HG03135 (cell line): ENCODE data around the gene NUCKS1.

ENCODE experiments used
- ATAC-seq: cut with Tn5 transposase; IDR thresholded peaks from one replicate; pipeline ENCODE4 v1.9.1; 2021; ENCODE audit warnings: mild to moderate bottlenecking, moderate library complexity; ENCODE audit not compliant: unreplicated experiment

The NUCKS1 gene

GRCh38 chr1:205670611-205671430, 79.2 kb downstream of the NUCKS1 start:
- ATAC-seq = no peak

DNA sequence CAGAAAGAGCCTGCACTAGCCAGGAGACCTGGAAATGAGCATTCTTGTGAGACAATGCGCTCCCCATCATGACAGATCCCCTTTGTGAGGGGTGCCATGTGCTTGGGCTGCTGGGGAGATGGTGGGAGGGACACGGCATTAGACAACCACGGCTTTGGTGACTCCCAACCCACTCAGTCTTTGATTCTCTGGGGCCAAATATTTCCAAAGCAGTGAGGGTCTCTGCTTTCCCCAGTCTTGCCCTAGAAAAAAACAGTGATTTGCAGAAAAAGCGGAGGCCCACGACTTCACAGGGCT, 79.9 kb downstream of the NUCKS1 start:
- ATAC-seq = no peak

DNA sequence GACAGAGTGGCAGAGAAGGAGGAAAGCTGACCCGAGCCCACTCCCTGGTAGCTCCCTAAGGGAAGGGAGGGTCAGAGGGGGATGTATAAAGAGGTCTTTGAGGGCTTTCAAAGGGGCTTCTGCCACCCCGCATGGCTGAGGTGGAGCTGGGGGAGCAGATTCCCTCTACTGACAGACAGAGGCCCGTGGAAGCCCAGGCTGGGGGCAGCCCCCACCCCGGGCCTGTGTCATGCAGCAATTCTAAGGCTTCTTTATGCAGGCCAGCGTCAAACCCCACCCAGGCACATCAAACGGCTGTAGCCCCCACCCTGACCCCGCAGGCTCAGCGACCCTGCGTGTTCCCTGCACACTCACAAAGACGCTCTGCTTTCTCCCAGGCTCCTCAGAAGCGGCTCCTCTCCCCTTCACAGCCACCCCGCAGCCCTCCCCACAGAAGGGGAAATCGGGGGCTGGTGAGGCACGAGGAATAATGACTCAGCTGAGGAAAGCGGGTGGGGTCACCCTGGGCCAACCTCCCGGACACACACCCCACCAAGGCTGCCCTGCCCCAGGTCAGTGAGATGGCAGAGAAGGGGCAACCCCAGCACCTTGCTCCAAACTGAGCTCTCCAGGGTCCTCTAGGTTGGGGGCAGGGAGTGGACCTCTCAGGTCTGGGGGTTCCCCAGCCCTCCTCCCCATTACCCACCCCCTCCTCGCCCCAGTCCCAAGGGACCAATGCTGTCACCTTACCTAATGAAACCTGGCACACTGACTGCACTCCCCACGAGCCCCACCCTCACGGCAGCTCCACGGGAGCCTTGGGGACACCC, 80.4 kb downstream of the NUCKS1 start:
- ATAC-seq = no peak

DNA sequence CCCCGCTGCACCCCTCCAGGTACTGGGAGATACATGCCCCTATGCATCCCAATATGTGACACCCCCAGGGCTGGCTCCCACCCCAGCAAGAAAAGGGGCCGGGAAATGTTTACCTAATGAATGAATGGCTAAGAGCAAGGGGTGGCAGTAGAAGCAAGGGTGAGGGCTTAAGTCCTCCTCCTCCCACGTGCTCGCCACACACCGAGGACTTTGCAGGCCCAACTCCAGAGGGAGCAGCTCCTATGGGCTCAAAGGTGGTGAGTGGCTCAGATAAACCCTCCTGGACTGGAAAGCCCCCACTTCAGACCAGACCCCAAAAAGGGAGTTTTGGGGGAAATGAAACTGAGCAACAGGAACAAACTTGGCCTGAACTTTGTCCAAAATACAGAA, 81.0 kb downstream of the NUCKS1 start:
- no peak for ATAC-seq

DNA sequence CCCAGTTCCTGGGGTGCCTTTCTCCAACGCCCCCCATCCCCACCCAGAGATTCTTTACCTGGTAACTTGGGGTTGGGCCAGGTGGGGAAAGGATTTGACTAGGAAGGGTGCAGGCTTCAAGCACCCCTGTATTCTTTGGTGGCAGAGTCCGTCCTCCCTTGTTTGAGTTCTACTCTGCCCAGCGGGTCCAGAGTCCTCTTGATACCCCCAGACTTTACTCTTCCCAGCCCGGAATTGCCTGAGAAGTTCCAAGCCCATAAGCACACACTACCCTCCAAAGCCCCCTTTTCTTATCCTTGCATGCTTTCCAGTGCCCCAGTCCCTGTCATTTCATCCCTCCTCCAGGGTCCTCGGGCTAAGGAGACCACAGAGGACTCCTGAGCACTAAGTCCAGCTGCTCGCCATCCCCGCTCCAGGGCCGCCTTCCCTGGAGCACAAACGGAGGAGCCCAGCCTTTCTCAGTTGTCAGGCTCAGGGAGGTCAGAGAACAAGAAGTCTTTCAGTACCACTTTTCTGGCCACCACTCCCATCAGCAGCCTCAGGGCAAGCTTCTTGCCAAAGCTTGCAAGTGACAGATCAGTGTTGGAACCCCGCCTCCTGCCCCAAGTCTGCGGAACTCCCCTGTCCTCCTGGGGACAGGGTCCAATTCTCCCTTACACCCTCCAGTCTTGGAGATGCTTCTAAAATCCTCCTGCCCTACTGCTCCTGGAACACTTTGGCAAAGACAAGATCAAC, 81.9 kb downstream of the NUCKS1 start:
- ATAC-seq = no peak

GRCh38 chr1:205666372-205667166, 83.4 kb downstream of the NUCKS1 start:
- no peak for ATAC-seq

DNA sequence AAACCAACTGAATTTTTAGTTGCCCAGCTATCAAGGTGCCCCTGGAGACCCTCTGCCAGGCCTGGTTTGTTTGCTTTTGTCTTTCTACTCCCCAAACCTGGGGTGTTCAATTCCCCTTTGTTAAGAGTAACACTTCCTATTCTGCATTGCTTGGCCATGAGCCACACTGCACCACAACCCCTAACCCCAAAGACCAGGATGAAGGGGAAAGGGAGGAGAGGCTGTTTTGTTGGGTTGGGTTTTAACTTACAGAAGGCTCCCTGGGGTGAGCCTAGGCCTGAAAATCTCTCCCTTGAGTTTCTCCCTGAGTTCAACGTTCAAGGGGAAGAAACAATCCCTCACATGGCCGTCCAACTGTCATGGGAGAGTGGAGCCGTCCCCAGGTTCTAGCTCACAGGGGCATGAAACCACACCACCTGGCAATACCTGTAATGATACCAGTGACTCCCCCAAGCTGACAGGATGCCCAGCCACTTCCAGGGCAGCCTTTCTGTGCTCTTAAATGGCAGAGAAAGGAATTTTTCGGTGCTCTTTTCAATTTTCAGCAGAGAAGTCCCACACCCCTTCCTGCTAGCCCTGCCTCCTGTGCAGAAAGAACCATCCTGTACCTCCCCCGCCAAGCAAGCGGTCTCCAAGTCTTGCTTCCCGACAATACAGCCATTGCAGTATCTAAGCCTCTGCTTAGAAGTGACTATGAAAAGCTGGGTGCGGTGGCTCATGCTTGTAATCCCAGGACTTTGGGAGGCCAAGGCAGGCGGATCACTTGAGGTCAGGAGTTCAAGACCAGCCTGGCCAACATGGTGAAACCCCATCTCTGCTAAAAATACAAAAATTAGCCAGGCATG, 84.6 kb downstream of the NUCKS1 start:
- ATAC-seq = no peak

- no peak for ATAC-seq
Measured at GRCh38 chr1:205664399-205665017, 85.5 kb downstream of the NUCKS1 start.

DNA sequence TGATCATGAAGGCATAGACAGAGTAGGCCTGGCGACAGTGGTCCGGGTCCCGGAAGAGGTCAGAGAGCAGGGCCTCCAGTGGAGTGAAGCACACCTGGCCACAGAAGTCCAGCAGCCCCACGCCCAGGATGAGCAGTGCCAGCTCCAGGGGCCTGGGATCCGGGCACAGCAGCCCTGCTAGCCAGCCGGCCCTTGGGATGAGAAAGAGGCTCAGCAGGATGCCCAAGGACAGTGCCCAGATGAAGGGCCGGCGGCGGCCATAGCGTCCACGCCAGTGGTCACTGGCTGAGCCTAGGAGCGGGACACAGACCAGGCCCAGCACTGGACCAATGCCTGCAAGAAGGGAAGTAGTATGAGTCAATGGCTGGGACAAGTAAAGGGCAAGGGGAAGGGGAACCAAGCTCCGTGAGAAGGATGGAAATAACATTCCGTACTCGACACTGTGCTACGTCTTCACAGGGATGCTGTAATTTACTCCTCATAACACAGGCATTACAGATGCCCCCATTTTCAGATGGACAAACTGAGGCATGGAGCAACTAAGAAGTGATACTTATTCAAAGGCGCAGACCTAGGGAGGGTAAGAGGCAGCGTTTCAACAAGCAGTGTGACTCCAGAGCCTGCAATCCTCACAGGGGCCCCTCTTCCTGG, 86.6 kb downstream of the NUCKS1 start:
- ATAC-seq = no peak
